GM12891 (cell line): ENCODE data around the gene TMC6.

Experiments used
- PAX5 ChIP-seq: IDR thresholded peaks from 2 replicates; pipeline ENCODE4 v1.6.1; 2011; ENCODE audit warnings: low read length, moderate library complexity, mild to moderate bottlenecking; ENCODE audit not compliant: insufficient read depth, severe bottlenecking
- POLR2A ChIP-seq: IDR thresholded peaks from 2 replicates; pipeline ENCODE4 v1.6.1; 2011; ENCODE audit warnings: low read depth, low read length, control low read depth
- POLR2AphosphoS5 ChIP-seq: IDR thresholded peaks from 2 replicates; pipeline ENCODE4 v1.6.1; 2011; ENCODE audit warnings: low read depth, low read length, control low read depth
- POU2F2 ChIP-seq: IDR thresholded peaks from 2 replicates; pipeline ENCODE4 v1.6.1; 2011; ENCODE audit warnings: low read depth, mild to moderate bottlenecking, control low read depth, low read length, moderate library complexity
- SPI1 ChIP-seq: IDR thresholded peaks from 2 replicates; pipeline ENCODE4 v1.6.1; 2011; ENCODE audit warnings: low read depth, low read length, control low read depth
- TAF1 ChIP-seq: IDR thresholded peaks from 2 replicates; pipeline ENCODE4 v1.6.1; 2011; ENCODE audit warnings: low read depth, low read length, control low read depth

- TF ChIP-seq POLR2AphosphoS5 (no peak), SPI1 (no peak), POLR2A (no peak), TAF1 (no peak), POU2F2 (no peak), PAX5 (no peak)
Observed at GRCh38 chr17:78122931-78123249, 5.7 kb downstream of the TMC6 start.
